DND-41 (cell line): ENCODE measurements around the gene ZNF143.

Experiments
- ATAC-seq: fragments of 200-7000 bp; cut with Tn5 transposase; 3 replicates; pipeline ENCODE4 v1.9.1; 2021; ENCODE audit warnings: low read depth; ENCODE audit not compliant: insufficient read depth
- DNase-seq: peaks from one replicate; pipeline ENCODE4 v3.0.0-alpha.2; 2020
- H2AFZ ChIP-seq: 2 replicates; pipeline ENCODE4 v1.6.0; 2012; ENCODE audit warnings: low read depth, low read length
- H3K27ac ChIP-seq: 2 replicates; pipeline ENCODE4 v1.5.1; 2012; ENCODE audit warnings: low read length, inconsistent platforms
- H3K27me3 ChIP-seq: fragments of 200-600 bp; sonication (generic); 2 replicates; pipeline ENCODE4 v1.6.0; 2012; ENCODE audit warnings: low read length, mild to moderate bottlenecking, inconsistent platforms; ENCODE audit not compliant: insufficient read depth, poor library complexity
- H3K36me3 ChIP-seq: 2 replicates; pipeline ENCODE4 v1.5.1; 2012; ENCODE audit warnings: low read length, inconsistent platforms; ENCODE audit not compliant: insufficient read depth
- H3K4me1 ChIP-seq: 2 replicates; pipeline ENCODE4 v1.5.1; 2012; ENCODE audit warnings: mild to moderate bottlenecking, low read length; ENCODE audit not compliant: insufficient read depth
- H3K4me2 ChIP-seq: 2 replicates; pipeline ENCODE4 v1.6.0; 2012; ENCODE audit warnings: mild to moderate bottlenecking, moderate library complexity, low read length, inconsistent platforms; ENCODE audit not compliant: insufficient read depth
- H3K4me3 ChIP-seq, 2 experiments: fragments of 200-600 bp in 1 of 2; shearing (Covaris generic) in 1 of 2; 2 replicates each; pipeline ENCODE4 v1.5.1; 2012 to 2016; ENCODE audit warnings: inconsistent platforms in 2 of 2, low read length in 2 of 2, mild to moderate bottlenecking in 2 of 2, low read depth in 1 of 2, moderate library complexity in 1 of 2
- H3K79me2 ChIP-seq: 2 replicates; pipeline ENCODE4 v1.6.0; 2012; ENCODE audit warnings: low read length, inconsistent platforms; ENCODE audit not compliant: insufficient read depth
- H3K9ac ChIP-seq: 2 replicates; pipeline ENCODE4 v1.6.0; 2012; ENCODE audit warnings: low read depth, mild to moderate bottlenecking, inconsistent platforms, low read length, moderate library complexity
- H3K9me3 ChIP-seq: 2 replicates; pipeline ENCODE4 v1.5.1; 2012; ENCODE audit warnings: low read length, moderate library complexity, mild to moderate bottlenecking, inconsistent platforms; ENCODE audit not compliant: insufficient read depth, severe bottlenecking
- H4K20me1 ChIP-seq: 2 replicates; pipeline ENCODE4 v1.6.0; 2012; ENCODE audit warnings: low read length; ENCODE audit not compliant: insufficient read depth
- EZH2 ChIP-seq: IDR thresholded peaks from 3 replicates; pipeline ENCODE4 v1.6.1; 2012; ENCODE audit warnings: borderline replicate concordance, low read depth, mild to moderate bottlenecking, moderate library complexity, low read length, inconsistent platforms; ENCODE audit not compliant: severe bottlenecking
- TF ChIP-seq, protein P1 (sequence below): IDR thresholded peaks from 2 replicates; pipeline ENCODE4 v1.5.1; 2012; ENCODE audit warnings: borderline replicate concordance, low read length, moderate library complexity, mild to moderate bottlenecking; ENCODE audit not compliant: poor library complexity, severe bottlenecking; ENCODE audit errors: extremely low read depth

Gene ZNF143

GRCh38 chr11:9524001-9524400 lies 63.2 kb downstream of the ZNF143 start:
- TF ChIP-seq EZH2, result no peak
- TF ChIP-seq, protein P1, sequence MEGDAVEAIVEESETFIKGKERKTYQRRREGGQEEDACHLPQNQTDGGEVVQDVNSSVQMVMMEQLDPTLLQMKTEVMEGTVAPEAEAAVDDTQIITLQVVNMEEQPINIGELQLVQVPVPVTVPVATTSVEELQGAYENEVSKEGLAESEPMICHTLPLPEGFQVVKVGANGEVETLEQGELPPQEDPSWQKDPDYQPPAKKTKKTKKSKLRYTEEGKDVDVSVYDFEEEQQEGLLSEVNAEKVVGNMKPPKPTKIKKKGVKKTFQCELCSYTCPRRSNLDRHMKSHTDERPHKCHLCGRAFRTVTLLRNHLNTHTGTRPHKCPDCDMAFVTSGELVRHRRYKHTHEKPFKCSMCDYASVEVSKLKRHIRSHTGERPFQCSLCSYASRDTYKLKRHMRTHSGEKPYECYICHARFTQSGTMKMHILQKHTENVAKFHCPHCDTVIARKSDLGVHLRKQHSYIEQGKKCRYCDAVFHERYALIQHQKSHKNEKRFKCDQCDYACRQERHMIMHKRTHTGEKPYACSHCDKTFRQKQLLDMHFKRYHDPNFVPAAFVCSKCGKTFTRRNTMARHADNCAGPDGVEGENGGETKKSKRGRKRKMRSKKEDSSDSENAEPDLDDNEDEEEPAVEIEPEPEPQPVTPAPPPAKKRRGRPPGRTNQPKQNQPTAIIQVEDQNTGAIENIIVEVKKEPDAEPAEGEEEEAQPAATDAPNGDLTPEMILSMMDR, result no peak
- no peaks in the 10 kb centered on the region for H3K27me3 ChIP-seq
- no peaks in the 10 kb centered on the region for H3K79me2 ChIP-seq
- no peaks in the 10 kb centered on the region for H3K4me1 ChIP-seq
- ATAC-seq (no peak), DNase-seq (no peak)
- H2AFZ ChIP-seq, result no peak overlapping the region
- H3K36me3 ChIP-seq, result peaks cover 15% of the 10 kb centered on the region
- no peaks in the 10 kb centered on the region for H4K20me1 ChIP-seq
- no peak overlapping the region for H3K4me2 ChIP-seq
- no peak overlapping the region for H3K4me3 ChIP-seq
- H3K9me3 ChIP-seq, result no peaks in the 10 kb centered on the region
- H3K27ac ChIP-seq, result no peak overlapping the region
- no peak overlapping the region for H3K9ac ChIP-seq

GRCh38 chr11:9525116-9525515 lies 64.3 kb downstream of the ZNF143 start:
- H3K4me3 ChIP-seq, result no peak overlapping the region
- no peak for ATAC-seq

GRCh38 chr11:9527481-9528135 lies 66.8 kb downstream of the ZNF143 start:
- H3K4me2 ChIP-seq, result no peak overlapping the region
- no peak overlapping the region for H3K9ac ChIP-seq

More at GRCh38 chr11:9525116-9525515, 64.3 kb downstream of the ZNF143 start:
- H3K9me3 ChIP-seq, result no peaks in the 10 kb centered on the region
- TF ChIP-seq, protein P1, result no peak
- no peak for TF ChIP-seq EZH2
- H3K79me2 ChIP-seq, result no peaks in the 10 kb centered on the region
- DNase-seq, result no peak
- no peak overlapping the region for H3K9ac ChIP-seq
- H3K27ac ChIP-seq, result no peak overlapping the region
- H2AFZ ChIP-seq, result no peak overlapping the region
- H4K20me1 ChIP-seq, result no peaks in the 10 kb centered on the region
- H3K27me3 ChIP-seq, result no peaks in the 10 kb centered on the region
- H3K36me3 ChIP-seq, result peaks cover 15% of the 10 kb centered on the region
- no peak overlapping the region for H3K4me2 ChIP-seq
- H3K4me1 ChIP-seq, result no peaks in the 10 kb centered on the region

More at GRCh38 chr11:9527481-9528135, 66.8 kb downstream of the ZNF143 start:
- H3K4me3 ChIP-seq, result no peak overlapping the region
- H3K27ac ChIP-seq, result no peak overlapping the region
- H3K79me2 ChIP-seq, result no peaks in the 10 kb centered on the region
- H3K4me1 ChIP-seq, result no peaks in the 10 kb centered on the region
- TF ChIP-seq, protein P1, result no peak
- no peak for TF ChIP-seq EZH2
- no peak overlapping the region for H2AFZ ChIP-seq
- DNase-seq (no peak), ATAC-seq (no peak)
- peaks cover 15% of the 10 kb centered on the region for H3K36me3 ChIP-seq
- H3K27me3 ChIP-seq, result no peaks in the 10 kb centered on the region
- no peaks in the 10 kb centered on the region for H4K20me1 ChIP-seq
- no peaks in the 10 kb centered on the region for H3K9me3 ChIP-seq
